H1 (cell line): ENCODE data around the gene AAMP. TPM values are rescaled to one million over a fixed set of nuclear protein-coding genes. Genes with fewer than 3 reads are reported as not detected.

ENCODE experiments used
- BRCA1 ChIP-seq: IDR thresholded peaks from 2 replicates; pipeline ENCODE4 v1.6.1; 2012; ENCODE audit warnings: low read depth, low read length, improper control_type of control experiment
- CHD7 ChIP-seq: fragments of 300-600 bp; sonication (generic); IDR thresholded peaks from 2 replicates; pipeline ENCODE4 v1.7.1; 2012; ENCODE audit warnings: low read length, moderate library complexity, mild to moderate bottlenecking, inconsistent platforms; ENCODE audit not compliant: insufficient replicate concordance
- CTCF ChIP-seq, 3 experiments: IDR thresholded peaks; 1 replicate in 2 of 3; 2 replicates in 1 of 3; pipeline versions ENCODE4 v1.5.1 to v1.6.1; 2011; ENCODE audit warnings: low read length in 3 of 3, mild to moderate bottlenecking in 3 of 3, inconsistent platforms in 2 of 3, low read depth in 1 of 3, moderate library complexity in 1 of 3; ENCODE audit not compliant: insufficient read depth in 1 of 3; ENCODE audit errors: control extremely low read depth in 1 of 3
- EP300 ChIP-seq, 2 experiments: IDR thresholded peaks; 1 replicate in 1 of 2; 2 replicates in 1 of 2; pipeline ENCODE4 v1.6.1; 2011 to 2012; ENCODE audit warnings: low read depth in 2 of 2, low read length in 2 of 2, mild to moderate bottlenecking in 2 of 2, borderline replicate concordance in 1 of 2, inconsistent platforms in 1 of 2, moderate library complexity in 1 of 2
- POU5F1 ChIP-seq: IDR thresholded peaks from 2 replicates; pipeline ENCODE4 v1.6.1; 2011; ENCODE audit warnings: low read depth, mild to moderate bottlenecking, low read length, moderate library complexity
- SP2 ChIP-seq: IDR thresholded peaks from 2 replicates; pipeline ENCODE4 v1.6.1; 2012; ENCODE audit warnings: mild to moderate bottlenecking, low read length, inconsistent platforms
- TCF12 ChIP-seq: IDR thresholded peaks from 2 replicates; pipeline ENCODE4 v1.6.1; 2011; ENCODE audit warnings: low read depth, mild to moderate bottlenecking, low read length
- polyA plus RNA-seq, 7 experiments: library from polyadenylated mRNA; depleted of rRNA in 3 of 7; stranded (reverse) in 5 of 7; unstranded in 2 of 7; fragments of >200 nt in 5 of 7; fragments of 200-250 nt in 2 of 7; gene quantifications; 1 replicate in 5 of 7; 2 replicates in 1 of 7; 4 replicates in 1 of 7; pipeline versions ENCODE4 v1.2.1 to v1.2.3, GENCODE V29; 2011 to 2013; ENCODE audit warnings: missing spikeins in 2 of 7, mixed read lengths in 2 of 7
- total RNA-seq: library from RNA; stranded (reverse); fragmentation: NEBNext Ultra II Directional; extraction: Animal tissue kit (Norgen Biotek cat#: 25700); gene quantifications from 2 replicates; pipeline ENCODE4 v1.2.1, GENCODE V29; 2021
- TF ChIP-seq, protein P1 (sequence below): IDR thresholded peaks from 2 replicates; pipeline ENCODE4 v1.6.1; 2012; ENCODE audit warnings: inconsistent platforms

Gene AAMP
- total and polyA plus RNA-seq, 2 of the 8 experiments (the other 6 are each of a cell fraction or from before 2014, with no cell fraction given), result 119 to 125 TPM

DNA sequence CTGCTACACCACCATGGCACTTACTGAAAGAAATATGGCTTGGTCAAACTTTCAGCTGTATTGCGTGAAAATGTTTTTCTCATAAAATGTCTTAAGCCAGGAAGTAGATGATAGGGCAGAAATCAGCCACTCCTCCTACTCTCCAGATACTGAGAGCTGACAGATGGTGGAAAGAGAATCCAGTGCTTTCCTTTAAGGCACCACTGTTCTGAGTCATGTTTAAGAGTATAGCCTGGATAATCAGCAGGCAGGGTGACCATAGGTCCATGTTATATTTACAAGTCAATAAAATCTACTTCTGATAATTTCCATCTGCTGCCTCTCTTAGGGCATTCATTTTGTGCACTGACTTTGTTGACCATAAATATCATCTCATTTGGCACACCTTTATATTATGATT lies 31.1 kb downstream of the AAMP start (continued):
- no peak for TF ChIP-seq CHD7
- TF ChIP-seq POU5F1, result no peak
- no peak for TF ChIP-seq SP2
- TF ChIP-seq CTCF (IDR thresholded peaks at IDR 0.05; ENCODE audit: control extremely low read depth in 1 of 3, insufficient read depth in 1 of 3, low read depth in 1 of 3, low read length in 3 of 3), result no peak
- TF ChIP-seq, protein P1, sequence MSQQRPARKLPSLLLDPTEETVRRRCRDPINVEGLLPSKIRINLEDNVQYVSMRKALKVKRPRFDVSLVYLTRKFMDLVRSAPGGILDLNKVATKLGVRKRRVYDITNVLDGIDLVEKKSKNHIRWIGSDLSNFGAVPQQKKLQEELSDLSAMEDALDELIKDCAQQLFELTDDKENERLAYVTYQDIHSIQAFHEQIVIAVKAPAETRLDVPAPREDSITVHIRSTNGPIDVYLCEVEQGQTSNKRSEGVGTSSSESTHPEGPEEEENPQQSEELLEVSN, result no peak
- TF ChIP-seq BRCA1, result no peak
- no peak for TF ChIP-seq EP300 (IDR thresholded peaks at IDR 0.05; ENCODE audit: borderline replicate concordance in 1 of 2, low read depth in 2 of 2, low read length in 2 of 2)
- TF ChIP-seq TCF12, result no peak
- TF ChIP-seq, all 59 proteins: peak for 0
